Fibroblast of lung (primary cell): ENCODE measurements around the gene MTHFSD. TPM values are rescaled to one million over a fixed set of nuclear protein-coding genes. Genes with fewer than 3 reads are reported as not detected.

ENCODE experiments used
- DNase-seq, 2 donors: peaks; one replicate each; pipeline versions ENCODE4 v3.0.0 to v3.0.0-alpha.2; 2010; ENCODE audit warnings: low read depth in 2 of 2
- H2AFZ ChIP-seq: 2 replicates; pipeline ENCODE4 v1.5.1; 2012; ENCODE audit warnings: low read length, control low read depth, inconsistent platforms
- H3K27ac ChIP-seq: 2 replicates; pipeline ENCODE4 v1.5.1; 2011; ENCODE audit warnings: low read length, control low read depth; ENCODE audit not compliant: insufficient read depth
- H3K27me3 ChIP-seq: 2 replicates; pipeline ENCODE4 v1.5.1; 2011; ENCODE audit warnings: mild to moderate bottlenecking, low read length; ENCODE audit not compliant: control insufficient read depth, insufficient read depth
- H3K36me3 ChIP-seq: 2 replicates; pipeline ENCODE4 v1.5.1; 2011; ENCODE audit warnings: low read length; ENCODE audit not compliant: control insufficient read depth, insufficient read depth
- H3K4me1 ChIP-seq: 2 replicates; pipeline ENCODE4 v1.5.1; 2011; ENCODE audit warnings: low read length; ENCODE audit not compliant: control insufficient read depth, insufficient read depth; ENCODE audit errors: extremely low read depth
- H3K4me2 ChIP-seq: 2 replicates; pipeline ENCODE4 v1.5.1; 2011; ENCODE audit warnings: low read length, control low read depth; ENCODE audit not compliant: insufficient read depth; ENCODE audit errors: extremely low read depth
- H3K4me3 ChIP-seq, 4 experiments: fragments of 200-600 bp in 1 of 4; sonication (generic) in 1 of 4; replicated peaks in 1 of 4; 2 replicates each; pipeline ENCODE4 v1.5.1; 2011 to 2016; ENCODE audit warnings: low read length in 4 of 4, low read depth in 3 of 4, mild to moderate bottlenecking in 3 of 4, control low read depth in 2 of 4, inconsistent platforms in 1 of 4, mixed read lengths in 1 of 4; ENCODE audit not compliant: insufficient read depth in 1 of 4; ENCODE audit errors: control extremely low read depth in 1 of 4
- H3K79me2 ChIP-seq: 2 replicates; pipeline ENCODE4 v1.5.1; 2012; ENCODE audit warnings: mild to moderate bottlenecking, low read length, inconsistent platforms; ENCODE audit not compliant: control insufficient read depth, insufficient read depth
- H3K9ac ChIP-seq: 2 replicates; pipeline ENCODE4 v1.5.1; 2011; ENCODE audit warnings: mild to moderate bottlenecking, low read length, control low read depth; ENCODE audit not compliant: insufficient read depth
- H3K9me3 ChIP-seq: 2 replicates; pipeline ENCODE4 v1.5.1; 2012; ENCODE audit warnings: low read depth, low read length; ENCODE audit not compliant: control insufficient read depth, insufficient read depth
- H4K20me1 ChIP-seq: 2 replicates; pipeline ENCODE4 v1.5.1; 2011; ENCODE audit warnings: low read length; ENCODE audit not compliant: control insufficient read depth, insufficient read depth; ENCODE audit errors: extremely low read depth
- CTCF ChIP-seq, 2 donors: IDR thresholded peaks in 1 of 2; conservative IDR thresholded peaks in 1 of 2; 1 replicate in 1 of 2; 2 replicates in 1 of 2; pipeline ENCODE4 v1.5.1; 2011 to 2012; ENCODE audit warnings: low read length in 2 of 2, control low read depth in 1 of 2, inconsistent platforms in 1 of 2, low read depth in 1 of 2, mild to moderate bottlenecking in 1 of 2
- EZH2 ChIP-seq: IDR thresholded peaks from 2 replicates; pipeline ENCODE4 v1.5.1; 2012; ENCODE audit warnings: low read length, control low read depth, mild to moderate bottlenecking; ENCODE audit errors: missing control alignments
- polyA plus RNA-seq, 2 donors: library from polyadenylated mRNA; depleted of rRNA in 1 of 2; stranded (reverse) in 1 of 2; unstranded in 1 of 2; fragments of >200 nt; gene quantifications; 2 replicates each; pipeline ENCODE4 v1.2.1, GENCODE V29; 2011 to 2012; ENCODE audit warnings: missing spikeins in 1 of 2
- total RNA-seq: library from RNA; depleted of rRNA; stranded (reverse); fragments of >200 nt; gene quantifications from 2 replicates; pipeline ENCODE4 v1.2.1, GENCODE V29; 2014

The MTHFSD gene
- total and polyA plus RNA-seq, 2 donors (not counting 1 experiment from before 2014, with no cell fraction given) = 13.1 to 19.3 TPM

GRCh38 chr16:86496929-86497461 lies 58.0 kb downstream of the MTHFSD start:
- Histone ChIP-seq H3K4me2 (peak overlapping the region; percentile 80), H3K36me3 (peaks cover 5% of the 10 kb centered on the region), H3K9me3 (no peaks in the 10 kb centered on the region), H2AFZ (no peak overlapping the region), H3K27ac (no peak overlapping the region), H3K27me3 (no peaks in the 10 kb centered on the region), H3K4me1 (peaks cover 2% of the 10 kb centered on the region), H3K9ac (no peak overlapping the region), H3K4me3 (peak overlapping the region; percentile 29 to 46 (median 32)), H3K79me2 (peaks cover 84% of the 10 kb centered on the region), H4K20me1 (no peaks in the 10 kb centered on the region)
- no peak for TF ChIP-seq EZH2
- no peak for TF ChIP-seq CTCF (conservative IDR thresholded peaks at IDR 0.05 in 1 of 2, IDR thresholded peaks at IDR 0.05 in 1 of 2; ENCODE audit: low read depth in 1 of 2, low read length in 2 of 2)
- DNase-seq = no peak

GRCh38 chr16:86496262-86496928 lies 58.6 kb downstream of the MTHFSD start:
- Histone ChIP-seq H3K9me3 (no peaks in the 10 kb centered on the region), H3K79me2 (peaks cover 82% of the 10 kb centered on the region), H2AFZ (no peak overlapping the region), H3K4me3 (peak overlapping the region in 3 of 4 experiments; percentile 29 to 46 (median 35)), H3K36me3 (peaks cover 2% of the 10 kb centered on the region), H3K4me2 (peak overlapping the region; percentile 80), H3K4me1 (peaks cover 7% of the 10 kb centered on the region), H3K27ac (no peak overlapping the region), H4K20me1 (no peaks in the 10 kb centered on the region), H3K27me3 (no peaks in the 10 kb centered on the region), H3K9ac (no peak overlapping the region)
- DNase-seq = no peak
- TF ChIP-seq EZH2 (no peak), CTCF (conservative IDR thresholded peaks at IDR 0.05 in 1 of 2, IDR thresholded peaks at IDR 0.05 in 1 of 2; ENCODE audit: low read depth in 1 of 2, low read length in 2 of 2) (no peak)

GRCh38 chr16:86495756-86496261 lies 59.2 kb downstream of the MTHFSD start:
- no peaks in the 10 kb centered on the region for H3K27me3 ChIP-seq
- peaks cover 10% of the 10 kb centered on the region for H3K4me1 ChIP-seq

More at GRCh38 chr16:86495756-86496261, 59.2 kb downstream of the MTHFSD start:
- Histone ChIP-seq H3K4me2 (no peak overlapping the region), H3K27ac (no peak overlapping the region), H4K20me1 (no peaks in the 10 kb centered on the region), H2AFZ (no peak overlapping the region), H3K36me3 (peaks cover 2% of the 10 kb centered on the region), H3K9ac (no peak overlapping the region), H3K9me3 (no peaks in the 10 kb centered on the region), H3K4me3 (no peak overlapping the region), H3K79me2 (peaks cover 79% of the 10 kb centered on the region)
- TF ChIP-seq EZH2 = no peak
- no peak for TF ChIP-seq CTCF (conservative IDR thresholded peaks at IDR 0.05 in 1 of 2, IDR thresholded peaks at IDR 0.05 in 1 of 2; ENCODE audit: low read depth in 1 of 2, low read length in 2 of 2)
- no peak for DNase-seq
